ENCODE results near the gene COG5. TPM values are rescaled to one million over a fixed set of nuclear protein-coding genes. Genes with fewer than 3 reads are reported as not detected.
A peak's percentile ranks its signal among the peaks of the same experiment; 100 is the strongest.

Gene COG5
- total RNA-seq, 1 experiment from 2014 or later: 29.1 TPM

- no TSS peak for BruUV-seq (replicated peaks)
- H3K27me3 ChIP-seq (ENCODE audit: control insufficient read depth, insufficient read depth, low read length): no peaks in the 10 kb centered on the region
- ATAC-seq (no peak), DNase-seq (ENCODE audit: low read depth, low spot score) (no peak)
- H3K36me3 ChIP-seq (ENCODE audit: control insufficient read depth, insufficient read depth, low read length): peaks cover 17% of the 10 kb centered on the region
- ChIA-PET CTCF (interaction anchor here (0.6 kb wide), 1 partner anchor 293 kb away, joined by 4 read pairs; no protein-coding TSS in a partner anchor), POLR2A (no interaction called here)
- intact Hi-C loops (cut with micrococcal nuclease; ENCODE audit: unreplicated experiment) (no loop called here), in situ Hi-C loops (cut with HindIII; ENCODE audit: low pct_unique_long_range_greater_than_20kb, low sequenced_read_pairs) (no loop called here)
- peak overlapping the region; percentile 94 to 95; a peak in 3 of 4 replicates for H3K4me3 ChIP-seq (ENCODE audit: low read depth in 2 of 2, low read length in 2 of 2)
- H3K4me1 ChIP-seq (ENCODE audit: control insufficient read depth, insufficient read depth, low read length): peaks cover 12% of the 10 kb centered on the region
- TF ChIP-seq SIN3A (IDR thresholded peaks at IDR 0.05; ENCODE audit: borderline replicate concordance, insufficient read depth, low read depth, low read length): no peak
- no peak for TF ChIP-seq POLR2AphosphoS5 (IDR thresholded peaks at IDR 0.05; ENCODE audit: low read depth, low read length)
- TF ChIP-seq, protein P1, sequence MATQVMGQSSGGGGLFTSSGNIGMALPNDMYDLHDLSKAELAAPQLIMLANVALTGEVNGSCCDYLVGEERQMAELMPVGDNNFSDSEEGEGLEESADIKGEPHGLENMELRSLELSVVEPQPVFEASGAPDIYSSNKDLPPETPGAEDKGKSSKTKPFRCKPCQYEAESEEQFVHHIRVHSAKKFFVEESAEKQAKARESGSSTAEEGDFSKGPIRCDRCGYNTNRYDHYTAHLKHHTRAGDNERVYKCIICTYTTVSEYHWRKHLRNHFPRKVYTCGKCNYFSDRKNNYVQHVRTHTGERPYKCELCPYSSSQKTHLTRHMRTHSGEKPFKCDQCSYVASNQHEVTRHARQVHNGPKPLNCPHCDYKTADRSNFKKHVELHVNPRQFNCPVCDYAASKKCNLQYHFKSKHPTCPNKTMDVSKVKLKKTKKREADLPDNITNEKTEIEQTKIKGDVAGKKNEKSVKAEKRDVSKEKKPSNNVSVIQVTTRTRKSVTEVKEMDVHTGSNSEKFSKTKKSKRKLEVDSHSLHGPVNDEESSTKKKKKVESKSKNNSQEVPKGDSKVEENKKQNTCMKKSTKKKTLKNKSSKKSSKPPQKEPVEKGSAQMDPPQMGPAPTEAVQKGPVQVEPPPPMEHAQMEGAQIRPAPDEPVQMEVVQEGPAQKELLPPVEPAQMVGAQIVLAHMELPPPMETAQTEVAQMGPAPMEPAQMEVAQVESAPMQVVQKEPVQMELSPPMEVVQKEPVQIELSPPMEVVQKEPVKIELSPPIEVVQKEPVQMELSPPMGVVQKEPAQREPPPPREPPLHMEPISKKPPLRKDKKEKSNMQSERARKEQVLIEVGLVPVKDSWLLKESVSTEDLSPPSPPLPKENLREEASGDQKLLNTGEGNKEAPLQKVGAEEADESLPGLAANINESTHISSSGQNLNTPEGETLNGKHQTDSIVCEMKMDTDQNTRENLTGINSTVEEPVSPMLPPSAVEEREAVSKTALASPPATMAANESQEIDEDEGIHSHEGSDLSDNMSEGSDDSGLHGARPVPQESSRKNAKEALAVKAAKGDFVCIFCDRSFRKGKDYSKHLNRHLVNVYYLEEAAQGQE (IDR thresholded peaks at IDR 0.05; ENCODE audit: insufficient read depth in 1 of 2, low read depth in 2 of 2, low read length in 1 of 2): no peak
- TF ChIP-seq, protein P2, sequence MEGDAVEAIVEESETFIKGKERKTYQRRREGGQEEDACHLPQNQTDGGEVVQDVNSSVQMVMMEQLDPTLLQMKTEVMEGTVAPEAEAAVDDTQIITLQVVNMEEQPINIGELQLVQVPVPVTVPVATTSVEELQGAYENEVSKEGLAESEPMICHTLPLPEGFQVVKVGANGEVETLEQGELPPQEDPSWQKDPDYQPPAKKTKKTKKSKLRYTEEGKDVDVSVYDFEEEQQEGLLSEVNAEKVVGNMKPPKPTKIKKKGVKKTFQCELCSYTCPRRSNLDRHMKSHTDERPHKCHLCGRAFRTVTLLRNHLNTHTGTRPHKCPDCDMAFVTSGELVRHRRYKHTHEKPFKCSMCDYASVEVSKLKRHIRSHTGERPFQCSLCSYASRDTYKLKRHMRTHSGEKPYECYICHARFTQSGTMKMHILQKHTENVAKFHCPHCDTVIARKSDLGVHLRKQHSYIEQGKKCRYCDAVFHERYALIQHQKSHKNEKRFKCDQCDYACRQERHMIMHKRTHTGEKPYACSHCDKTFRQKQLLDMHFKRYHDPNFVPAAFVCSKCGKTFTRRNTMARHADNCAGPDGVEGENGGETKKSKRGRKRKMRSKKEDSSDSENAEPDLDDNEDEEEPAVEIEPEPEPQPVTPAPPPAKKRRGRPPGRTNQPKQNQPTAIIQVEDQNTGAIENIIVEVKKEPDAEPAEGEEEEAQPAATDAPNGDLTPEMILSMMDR (IDR thresholded peaks at IDR 0.05): no peak
- TF ChIP-seq TCF7L2 (IDR thresholded peaks at IDR 0.05; ENCODE audit: low read depth, low read length): no peak
- H3K9me3 ChIP-seq (ENCODE audit: control insufficient read depth, insufficient read depth, low read depth, low read length): no peaks in the 10 kb centered on the region
- H3K27ac ChIP-seq (ENCODE audit: low read length): peak overlapping the region; percentile 96
Observed at GRCh38 chr7:107581387-107582013, 17.8 kb upstream of the COG5 start.

DNA sequence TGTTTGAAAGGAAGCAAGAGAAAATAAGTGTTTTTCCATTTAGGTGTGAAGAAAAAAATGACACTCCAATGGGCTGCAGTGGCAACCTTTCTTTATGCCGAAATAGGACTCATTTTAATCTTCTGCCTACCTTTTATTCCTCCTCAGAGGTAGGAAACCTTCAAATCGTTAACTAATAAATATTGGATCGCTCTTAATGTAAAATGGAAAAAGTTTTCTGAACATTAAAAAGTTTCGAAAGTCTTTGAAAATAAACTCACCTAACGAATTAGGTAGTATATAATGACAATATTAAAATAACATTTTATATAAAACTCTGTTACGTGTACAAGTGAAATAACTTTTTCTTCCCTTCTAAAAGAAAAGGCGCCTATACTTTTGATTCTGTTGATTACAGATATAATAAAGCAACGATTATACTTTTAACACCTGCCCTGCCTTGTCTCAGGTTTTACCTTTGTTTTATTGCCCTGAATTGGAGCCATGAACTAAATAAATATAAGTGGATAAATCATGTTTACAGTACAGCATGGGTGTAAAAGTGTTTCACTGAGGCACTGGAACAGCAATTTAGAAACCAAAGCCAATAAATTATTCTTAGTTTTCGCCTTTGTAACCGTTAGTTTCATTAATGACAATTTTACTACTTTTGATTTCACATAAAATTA, 17.1 kb upstream of the COG5 start:
- peaks cover 12% of the 10 kb centered on the region for H3K4me1 ChIP-seq (ENCODE audit: control insufficient read depth, insufficient read depth, low read length)
- CTCF ChIA-PET: no interaction called here
- ATAC-seq (no peak), DNase-seq (ENCODE audit: low read depth, low spot score) (no peak)
- TSS peak; percentile 69 for BruUV-seq (replicated peaks)
- peaks cover 17% of the 10 kb centered on the region for H3K36me3 ChIP-seq (ENCODE audit: control insufficient read depth, insufficient read depth, low read length)
- intact Hi-C loops (cut with micrococcal nuclease; ENCODE audit: unreplicated experiment): no loop called here
- peak overlapping the region; percentile 96 for H3K27ac ChIP-seq (ENCODE audit: low read length)
- no peaks in the 10 kb centered on the region for H3K9me3 ChIP-seq (ENCODE audit: control insufficient read depth, insufficient read depth, low read depth, low read length)
- in situ Hi-C loops (cut with HindIII; ENCODE audit: low pct_unique_long_range_greater_than_20kb, low sequenced_read_pairs): no loop called here
- POLR2A ChIA-PET: interaction anchor here (0.6 kb wide), 1 partner anchor 413 kb away, joined by 10 read pairs; no protein-coding TSS in a partner anchor
- peak overlapping the region; percentile 94 to 95 for H3K4me3 ChIP-seq (ENCODE audit: low read depth in 2 of 2, low read length in 2 of 2)
- TF ChIP-seq, protein P2 (IDR thresholded peaks at IDR 0.05): peak; percentile 3
- no peak for TF ChIP-seq POLR2AphosphoS5 (IDR thresholded peaks at IDR 0.05; ENCODE audit: low read depth, low read length)
- no peaks in the 10 kb centered on the region for H3K27me3 ChIP-seq (ENCODE audit: control insufficient read depth, insufficient read depth, low read length)
